Mesendoderm (in vitro differentiated cells): Measurements from ENCODE around the gene RAB11FIP3.

Source experiments
- DNase-seq: peaks from one replicate; pipeline ENCODE4 v3.0.0; 2013
- H2AK5ac ChIP-seq: 2 replicates; pipeline ENCODE4 v1.6.1; 2013; ENCODE audit warnings: low read length, inconsistent platforms
- H2BK120ac ChIP-seq: 2 replicates; pipeline ENCODE4 v1.6.1; 2013; ENCODE audit warnings: low read depth, mild to moderate bottlenecking, low read length, moderate library complexity, mixed read lengths
- H2BK15ac ChIP-seq: replicated peaks from 2 replicates; pipeline ENCODE4 v1.6.1; 2013; ENCODE audit warnings: low read depth, mild to moderate bottlenecking, moderate library complexity
- H2BK5ac ChIP-seq: 2 replicates; pipeline ENCODE4 v1.6.1; 2013; ENCODE audit warnings: low read length, inconsistent platforms
- H3K18ac ChIP-seq: 2 replicates; pipeline ENCODE4 v1.6.1; 2013; ENCODE audit warnings: mild to moderate bottlenecking, low read length, mixed read lengths
- H3K23ac ChIP-seq: one replicate; pipeline ENCODE4 v1.6.1; 2013; ENCODE audit warnings: low read length
- H3K27ac ChIP-seq: 2 replicates; pipeline ENCODE4 v1.5.1; 2013; ENCODE audit warnings: low read depth, mild to moderate bottlenecking, inconsistent platforms, low read length, moderate library complexity
- H3K27me3 ChIP-seq: 2 replicates; pipeline ENCODE4 v1.6.1; 2013; ENCODE audit warnings: low read length, control low read depth, mild to moderate bottlenecking, inconsistent platforms; ENCODE audit not compliant: insufficient read depth, poor library complexity
- H3K36me3 ChIP-seq: 2 replicates; pipeline ENCODE4 v1.6.1; 2013; ENCODE audit warnings: low read length, inconsistent platforms; ENCODE audit not compliant: control insufficient read depth, insufficient read depth
- H3K4ac ChIP-seq: one replicate; pipeline ENCODE4 v1.6.1; 2013; ENCODE audit warnings: low read depth, mild to moderate bottlenecking, low read length, moderate library complexity
- H3K4me1 ChIP-seq: 2 replicates; pipeline ENCODE4 v1.6.1; 2013; ENCODE audit warnings: low read depth, low read length, inconsistent platforms; ENCODE audit not compliant: control insufficient read depth
- H3K4me2 ChIP-seq: 2 replicates; pipeline ENCODE4 v1.6.1; 2013; ENCODE audit warnings: low read length
- H3K4me3 ChIP-seq: 2 replicates; pipeline ENCODE4 v1.5.1; 2013; ENCODE audit warnings: mild to moderate bottlenecking, low read length
- H3K56ac ChIP-seq: one replicate; pipeline ENCODE4 v1.6.1; 2013; ENCODE audit warnings: low read length
- H3K79me1 ChIP-seq: 2 replicates; pipeline ENCODE4 v1.6.1; 2013; ENCODE audit warnings: low read length, inconsistent platforms
- H3K79me2 ChIP-seq: 2 replicates; pipeline ENCODE4 v1.6.1; 2013; ENCODE audit warnings: mild to moderate bottlenecking, low read length; ENCODE audit not compliant: control insufficient read depth, insufficient read depth
- H3K9ac ChIP-seq: 2 replicates; pipeline ENCODE4 v1.6.1; 2013; ENCODE audit warnings: low read length, inconsistent platforms
- H4K5ac ChIP-seq: one replicate; pipeline ENCODE4 v1.6.1; 2013; ENCODE audit warnings: low read length
- H4K8ac ChIP-seq: one replicate; pipeline ENCODE4 v1.6.1; 2013; ENCODE audit warnings: low read depth, mild to moderate bottlenecking, control low read depth, low read length, moderate library complexity
- WGBS: extraction: QIAGEN DNeasy Blood & Tissue Kit; methylation state at CpG from one replicate; pipeline ENCODE4 v1.1.7; 2013; ENCODE audit warnings: low lambda C conversion rate, missing lambda C conversion rate; ENCODE audit not compliant: insufficient coverage; ENCODE audit errors: extremely low coverage; 5-methylcytosine and 5-hydroxymethylcytosine counted together

Gene RAB11FIP3

GRCh38 chr16:558298-559020 is 133.0 kb downstream of the RAB11FIP3 start:
- WGBS: no CpG with 5 or more reads among the region's 22 CpGs
- Histone ChIP-seq H3K79me1 (no peaks in the 10 kb centered on the region), H3K79me2 (no peaks in the 10 kb centered on the region), H4K5ac (no peak overlapping the region), H2BK5ac (no peak overlapping the region), H2AK5ac (no peak overlapping the region), H3K56ac (no peak overlapping the region), H2BK120ac (no peak overlapping the region), H2BK15ac (no peak overlapping the region), H3K23ac (no peak overlapping the region), H3K4me3 (no peak overlapping the region), H3K4me1 (no peaks in the 10 kb centered on the region), H3K9ac (no peak overlapping the region), H3K27me3 (peaks cover 10% of the 10 kb centered on the region), H4K8ac (no peak overlapping the region), H3K4me2 (no peak overlapping the region), H3K18ac (no peak overlapping the region), H3K36me3 (no peaks in the 10 kb centered on the region), H3K27ac (no peak overlapping the region), H3K4ac (no peak overlapping the region)
- DNase-seq: no peak

GRCh38 chr16:559021-559380 is 133.6 kb downstream of the RAB11FIP3 start:
- H3K79me2 ChIP-seq: no peaks in the 10 kb centered on the region
- H3K4ac ChIP-seq: no peak overlapping the region
- no CpG with 5 or more reads among the region's 15 CpGs for WGBS
- no peak overlapping the region for H3K23ac ChIP-seq
- H3K4me2 ChIP-seq: no peak overlapping the region
- H3K79me1 ChIP-seq: no peaks in the 10 kb centered on the region
- no peak overlapping the region for H2BK120ac ChIP-seq
- H2BK5ac ChIP-seq: no peak overlapping the region
- no peaks in the 10 kb centered on the region for H3K4me1 ChIP-seq
- no peak overlapping the region for H3K18ac ChIP-seq
- no peak overlapping the region for H3K4me3 ChIP-seq
- DNase-seq: no peak
- no peak overlapping the region for H3K9ac ChIP-seq
- no peaks in the 10 kb centered on the region for H3K36me3 ChIP-seq
- no peak overlapping the region for H2AK5ac ChIP-seq
- no peak overlapping the region for H4K8ac ChIP-seq
- no peak overlapping the region for H2BK15ac ChIP-seq
- H3K56ac ChIP-seq: no peak overlapping the region
- no peak overlapping the region for H3K27ac ChIP-seq
- peaks cover 10% of the 10 kb centered on the region for H3K27me3 ChIP-seq
- no peak overlapping the region for H4K5ac ChIP-seq

GRCh38 chr16:559411-560203 is 134.2 kb downstream of the RAB11FIP3 start:
- WGBS: no CpG with 5 or more reads among the region's 62 CpGs
- Histone ChIP-seq H3K4me3 (no peak overlapping the region), H4K5ac (no peak overlapping the region), H3K4me1 (no peaks in the 10 kb centered on the region), H2BK5ac (no peak overlapping the region), H3K79me2 (no peaks in the 10 kb centered on the region), H3K18ac (no peak overlapping the region), H4K8ac (no peak overlapping the region), H3K79me1 (no peaks in the 10 kb centered on the region), H3K27me3 (peaks cover 10% of the 10 kb centered on the region), H3K23ac (no peak overlapping the region), H3K36me3 (no peaks in the 10 kb centered on the region), H2AK5ac (no peak overlapping the region), H3K27ac (no peak overlapping the region), H3K9ac (no peak overlapping the region), H2BK120ac (no peak overlapping the region), H3K4me2 (no peak overlapping the region), H2BK15ac (no peak overlapping the region), H3K56ac (no peak overlapping the region), H3K4ac (no peak overlapping the region)
- peak; percentile 19 for DNase-seq

- Histone ChIP-seq H3K4me3 (no peak within 1 kb of the TSS), H3K4me2 (no peak within 1 kb of the TSS), H3K18ac (no peak within 1 kb of the TSS), H4K8ac (no peak within 1 kb of the TSS), H2BK15ac (no peak within 1 kb of the TSS), H4K5ac (no peak within 1 kb of the TSS), H3K27me3 (peaks cover 10% of the 10 kb centered on the region), H2BK5ac (no peak within 1 kb of the TSS), H3K56ac (peak within 1 kb of the TSS; percentile 34), H3K36me3 (no peaks in the 10 kb centered on the region), H3K79me1 (no peaks in the 10 kb centered on the region), H3K9ac (no peak within 1 kb of the TSS), H3K23ac (no peak within 1 kb of the TSS), H3K4ac (no peak within 1 kb of the TSS), H3K27ac (no peak within 1 kb of the TSS), H3K79me2 (no peaks in the 10 kb centered on the region), H2AK5ac (no peak within 1 kb of the TSS), H2BK120ac (no peak within 1 kb of the TSS), H3K4me1 (no peaks in the 10 kb centered on the region)
- WGBS: no CpG with 5 or more reads among the region's 84 CpGs
- no peak for DNase-seq
Measured at GRCh38 chr16:560204-560700, 134.8 kb downstream of the RAB11FIP3 start, which contains the start of gene PRR35. PRR35 (plus strand) TSS chr16:560394; CDS start chr16:563295, 2,901 bp downstream.

GRCh38 chr16:560701-561412 is 135.4 kb downstream of the RAB11FIP3 start:
- DNase-seq: no peak
- Histone ChIP-seq H3K79me2 (no peaks in the 10 kb centered on the region), H3K18ac (no peak overlapping the region), H3K79me1 (no peaks in the 10 kb centered on the region), H3K9ac (no peak overlapping the region), H2AK5ac (no peak overlapping the region), H4K5ac (no peak overlapping the region), H3K27ac (no peak overlapping the region), H2BK5ac (no peak overlapping the region), H2BK15ac (no peak overlapping the region), H3K56ac (no peak overlapping the region), H3K4ac (no peak overlapping the region), H3K4me1 (no peaks in the 10 kb centered on the region), H3K4me3 (no peak overlapping the region), H3K4me2 (no peak overlapping the region), H4K8ac (no peak overlapping the region), H3K27me3 (peaks cover 10% of the 10 kb centered on the region), H3K36me3 (no peaks in the 10 kb centered on the region), H3K23ac (no peak overlapping the region), H2BK120ac (no peak overlapping the region)
- no CpG with 5 or more reads among the region's 54 CpGs for WGBS
